Globus pallidus (tissue), 1 donor: Measurements from ENCODE around the gene CAPN3.

Experiments
- DNase-seq: peaks from one replicate; pipeline ENCODE4 v3.0.0-alpha.2; 2015; ENCODE audit warnings: low spot score

The CAPN3 gene

GRCh38 chr15:42358141-42358540 lies 1.2 kb upstream of the CAPN3 start:
- no peak for DNase-seq

GRCh38 chr15:42359985-42360384 lies 684 bp downstream of the CAPN3 start:
- no peak for DNase-seq

- DNase-seq, result no peak
Observed at GRCh38 chr15:42360535-42361112, 1.3 kb downstream of the CAPN3 start.

GRCh38 chr15:42363487-42363886 lies 4.2 kb downstream of the CAPN3 start:
- no peak for DNase-seq

GRCh38 chr15:42363942-42364341 lies 4.6 kb downstream of the CAPN3 start:
- DNase-seq, result no peak

GRCh38 chr15:42364529-42364928 lies 5.2 kb downstream of the CAPN3 start:
- peak; percentile 15 for DNase-seq

GRCh38 chr15:42365921-42366550 lies 6.7 kb downstream of the CAPN3 start:
- no peak for DNase-seq

- DNase-seq, result no peak
Observed at GRCh38 chr15:42367041-42367440, 7.7 kb downstream of the CAPN3 start.

- no peak for DNase-seq
Observed at GRCh38 chr15:42368096-42368495, 8.8 kb downstream of the CAPN3 start.

GRCh38 chr15:42371096-42371495 lies 11.8 kb downstream of the CAPN3 start:
- no peak for DNase-seq

- peak; percentile 24 for DNase-seq
Observed at GRCh38 chr15:42373274-42373673, 14.0 kb downstream of the CAPN3 start.

GRCh38 chr15:42373936-42374335 lies 14.6 kb downstream of the CAPN3 start:
- no peak for DNase-seq

GRCh38 chr15:42374810-42375209 lies 15.5 kb downstream of the CAPN3 start:
- DNase-seq, result no peak

- DNase-seq, result no peak
Observed at GRCh38 chr15:42375252-42375651, 16.0 kb downstream of the CAPN3 start.

GRCh38 chr15:42375941-42376340 lies 16.6 kb downstream of the CAPN3 start:
- no peak for DNase-seq

GRCh38 chr15:42378011-42378410 lies 18.7 kb downstream of the CAPN3 start:
- DNase-seq, result no peak

GRCh38 chr15:42384597-42384996 lies 25.3 kb downstream of the CAPN3 start:
- no peak for DNase-seq

- peak; percentile 45 for DNase-seq
Observed at GRCh38 chr15:42385206-42385979, 26.1 kb downstream of the CAPN3 start.

- no peak for DNase-seq
Observed at GRCh38 chr15:42385980-42386700, 26.8 kb downstream of the CAPN3 start.

- DNase-seq, result no peak
Observed at GRCh38 chr15:42387603-42388002, 28.3 kb downstream of the CAPN3 start.

GRCh38 chr15:42392309-42393024 lies 33.2 kb downstream of the CAPN3 start:
- DNase-seq, result no peak

GRCh38 chr15:42394106-42394505 lies 34.8 kb downstream of the CAPN3 start:
- DNase-seq, result no peak
